ENCODE results near the gene GPRIN1.
"Not testable (repeated sequence)": the region's sequence is repeated elsewhere in the genome, so short reads cannot be mapped to it uniquely, and the experiment has no call there.

GPRIN1 gene

GRCh38 chr5:176624938-176625337 is 15.0 kb upstream of the GPRIN1 start:
- ATAC-seq (no peak), DNase-seq (no peak)

DNA sequence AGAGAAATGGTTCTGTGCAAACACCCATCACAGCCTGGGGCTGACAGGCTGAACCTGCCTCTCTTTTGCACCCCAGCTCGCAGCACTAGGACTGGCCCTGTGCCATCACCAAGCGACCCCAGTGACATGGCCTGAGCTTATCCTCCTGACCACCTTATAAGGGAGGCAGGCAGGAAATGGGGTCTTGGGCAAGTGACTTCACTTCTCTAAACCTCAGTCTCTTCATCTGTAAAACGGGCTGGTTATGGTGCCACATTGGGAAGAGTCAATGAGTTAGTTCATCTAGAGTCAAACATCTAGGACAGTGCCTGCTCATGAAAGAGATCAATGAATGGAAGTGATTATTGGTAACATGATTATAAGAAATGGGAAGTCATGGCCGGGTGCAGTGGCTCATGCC is 14.2 kb upstream of the GPRIN1 start:
- ATAC-seq: no peak
- DNase-seq: no peak

DNA sequence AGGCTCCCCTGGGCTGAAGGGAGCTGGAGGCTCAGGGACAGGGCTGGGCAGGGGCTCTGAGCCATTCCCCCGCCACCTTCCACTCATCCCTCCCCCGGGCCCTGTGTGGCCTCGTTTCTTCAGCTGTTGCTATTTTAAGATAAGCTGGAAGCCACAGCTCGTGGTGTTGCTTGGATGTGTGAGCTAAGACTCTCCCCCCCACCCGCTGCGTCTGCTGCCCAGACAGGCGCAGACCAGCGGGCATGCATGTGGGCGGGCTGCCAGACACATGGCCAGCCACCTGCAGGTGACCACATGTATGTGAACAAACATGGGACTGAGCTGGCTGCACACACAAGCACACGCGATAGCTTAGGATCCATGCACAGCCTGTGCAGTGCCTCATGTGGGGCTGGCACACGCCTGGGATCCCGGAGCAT is 11.7 kb upstream of the GPRIN1 start:
- DNase-seq (no peak), ATAC-seq (no peak)

DNA sequence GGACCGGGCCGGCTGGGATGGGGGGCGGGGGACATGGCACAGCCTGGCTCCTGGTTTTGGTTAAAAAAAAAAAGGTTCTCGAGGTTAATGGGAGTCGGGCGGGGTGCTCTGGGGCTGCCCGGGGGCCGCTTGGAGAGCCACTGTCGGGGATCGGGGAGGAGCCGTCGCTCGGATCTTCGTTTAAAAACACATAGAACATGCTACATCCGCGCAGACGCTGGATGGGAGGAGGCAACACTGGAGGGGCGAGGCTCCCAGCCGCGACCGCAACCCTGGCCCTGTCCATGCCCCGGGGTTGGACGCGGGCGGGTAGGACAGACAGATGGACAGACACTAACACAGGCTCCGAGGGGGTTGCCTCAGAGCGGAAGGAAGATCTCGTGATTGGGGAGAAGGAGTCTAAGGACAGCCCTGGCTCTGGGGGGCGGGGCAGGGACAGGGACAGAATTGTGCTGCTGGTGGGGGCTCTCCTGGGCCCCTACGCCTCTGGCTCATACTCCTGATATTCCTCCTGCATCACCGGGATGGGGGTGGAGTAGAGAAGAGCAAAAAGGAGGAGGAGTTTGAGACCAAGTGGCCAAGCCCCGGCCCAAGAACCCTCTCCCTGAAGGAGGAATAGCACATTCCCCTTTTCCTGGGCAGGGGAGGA is 10.5 kb upstream of the GPRIN1 start:
- no peak for ATAC-seq

DNA sequence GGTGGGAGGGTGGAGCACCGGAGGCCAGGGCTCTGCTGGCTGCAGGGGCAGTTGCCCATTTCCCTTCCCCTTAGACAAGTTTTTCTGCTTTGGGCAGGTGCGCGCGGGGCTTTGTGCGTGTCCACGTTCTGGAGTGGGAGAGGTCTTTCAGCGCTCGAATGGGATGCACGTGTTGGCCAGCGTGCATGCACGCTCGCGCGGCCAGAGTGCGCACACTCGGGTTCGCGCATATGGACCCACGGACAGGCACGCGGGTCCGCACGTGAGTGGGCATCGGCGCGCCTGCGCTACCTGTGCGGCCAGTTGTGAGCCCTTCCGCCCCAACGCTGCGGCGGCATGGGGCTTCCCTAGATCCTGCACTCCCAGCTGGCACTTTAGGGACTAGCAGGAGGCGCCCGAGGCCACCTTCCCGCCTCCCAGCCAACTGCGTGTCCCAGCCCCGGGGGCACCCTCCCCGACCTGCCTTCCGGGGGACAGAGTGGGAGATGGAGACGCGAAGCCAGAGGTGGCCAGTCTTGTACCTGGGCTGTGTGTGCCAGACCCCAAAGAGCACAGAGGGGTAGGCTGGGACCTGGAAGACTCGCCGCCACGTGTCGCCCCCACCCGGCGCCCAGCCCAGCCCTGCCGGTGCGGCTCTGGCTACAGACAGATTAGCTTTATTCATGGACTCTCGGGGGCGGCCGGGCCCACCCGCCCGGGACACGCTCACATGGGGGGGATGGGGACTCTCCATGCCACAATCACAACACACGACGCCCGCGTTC is 9.8 kb upstream of the GPRIN1 start:
- DNase-seq (no peak), ATAC-seq (no peak)

More for the DNA sequence above, 10.5 kb upstream of the GPRIN1 start:
- DNase-seq: no peak

- peak; percentile 97 for ATAC-seq
Observed at GRCh38 chr5:176619203-176619568, 9.2 kb upstream of the GPRIN1 start.

GRCh38 chr5:176618783-176619182 is 8.8 kb upstream of the GPRIN1 start:
- ATAC-seq (no peak), DNase-seq (no peak)

More at GRCh38 chr5:176619203-176619568, 9.2 kb upstream of the GPRIN1 start:
- DNase-seq: peak; percentile 90

- DNase-seq (no peak), ATAC-seq (no peak)
Observed at GRCh38 chr5:176616511-176616910, 6.6 kb upstream of the GPRIN1 start.

DNA sequence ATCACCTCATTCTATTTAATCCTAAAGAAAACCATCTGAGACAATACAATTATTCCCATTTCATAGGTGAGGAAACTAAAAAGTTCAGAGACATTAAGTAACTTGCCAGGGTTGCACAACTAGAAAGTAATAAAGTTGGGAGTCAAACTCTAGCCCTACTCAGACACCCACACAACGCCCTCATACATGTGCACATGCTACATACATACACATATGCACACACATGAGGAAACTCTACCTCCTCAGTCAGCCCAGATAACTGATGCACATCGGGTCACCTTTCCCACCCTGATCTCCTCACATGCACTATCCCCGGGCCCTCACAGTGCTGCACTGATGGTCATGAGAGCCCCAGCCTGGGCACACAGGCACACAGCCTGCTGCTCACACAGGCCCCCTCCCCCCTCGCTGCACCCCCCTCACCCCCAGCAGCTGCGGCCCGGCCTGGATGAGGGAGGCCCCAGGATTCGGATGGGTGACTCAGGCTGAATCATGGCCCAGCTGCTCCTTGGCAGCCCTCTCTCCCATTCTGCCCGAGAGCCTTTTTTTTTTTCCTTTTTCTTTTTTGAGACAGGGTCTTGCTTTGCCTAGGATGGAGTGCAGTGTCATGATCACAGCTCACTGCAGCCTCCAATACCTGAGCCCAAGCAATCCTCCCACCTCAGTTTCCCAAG is 5.0 kb upstream of the GPRIN1 start:
- DNase-seq: no peak
- ATAC-seq: no peak

DNA sequence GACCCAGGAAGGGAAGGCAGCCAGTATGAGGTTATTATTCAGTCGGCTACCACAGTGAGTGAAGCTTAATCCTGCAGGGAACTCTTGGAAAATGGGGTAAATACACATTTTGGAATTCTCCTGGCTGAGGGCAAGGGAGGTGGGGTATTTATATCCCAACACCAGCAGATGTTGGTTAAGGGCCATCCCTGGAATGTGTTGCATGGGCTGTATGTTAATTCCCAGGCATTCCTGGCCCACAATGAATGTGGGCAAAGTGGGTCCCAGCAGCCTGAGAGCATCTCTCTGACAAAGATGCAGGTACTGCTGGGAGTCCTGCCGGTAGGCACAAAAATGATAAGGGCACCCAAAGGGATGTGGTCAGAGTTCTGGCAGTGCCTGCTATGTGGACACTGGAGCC is 2.9 kb upstream of the GPRIN1 start:
- ATAC-seq: no peak

GRCh38 chr5:176612008-176612407 is 2.1 kb upstream of the GPRIN1 start:
- DNase-seq (no peak), ATAC-seq (no peak)

More for the DNA sequence above, 2.9 kb upstream of the GPRIN1 start:
- no peak for DNase-seq

GRCh38 chr5:176611435-176611834 is 1.5 kb upstream of the GPRIN1 start:
- DNase-seq (peak; percentile 72), ATAC-seq (no peak)

DNA sequence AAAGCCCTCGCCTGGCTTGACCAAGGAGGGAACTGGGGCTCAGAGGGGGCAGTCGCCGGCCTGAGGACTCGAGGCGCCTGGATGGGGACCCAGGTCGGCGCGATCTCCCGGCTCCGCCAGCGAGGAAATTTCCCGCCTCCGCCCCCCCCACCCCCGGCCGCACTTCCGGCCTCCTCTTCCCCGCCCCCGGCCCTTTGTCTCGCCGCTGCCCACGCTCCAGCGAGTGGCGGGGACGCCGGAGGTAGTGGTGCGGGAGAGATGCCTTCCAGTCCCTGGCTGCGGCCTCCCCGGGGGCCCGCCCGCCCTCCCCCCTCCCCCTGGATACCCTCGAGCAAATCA is 448 bp upstream of the GPRIN1 start:
- DNase-seq: no peak
- no peak for ATAC-seq

DNA sequence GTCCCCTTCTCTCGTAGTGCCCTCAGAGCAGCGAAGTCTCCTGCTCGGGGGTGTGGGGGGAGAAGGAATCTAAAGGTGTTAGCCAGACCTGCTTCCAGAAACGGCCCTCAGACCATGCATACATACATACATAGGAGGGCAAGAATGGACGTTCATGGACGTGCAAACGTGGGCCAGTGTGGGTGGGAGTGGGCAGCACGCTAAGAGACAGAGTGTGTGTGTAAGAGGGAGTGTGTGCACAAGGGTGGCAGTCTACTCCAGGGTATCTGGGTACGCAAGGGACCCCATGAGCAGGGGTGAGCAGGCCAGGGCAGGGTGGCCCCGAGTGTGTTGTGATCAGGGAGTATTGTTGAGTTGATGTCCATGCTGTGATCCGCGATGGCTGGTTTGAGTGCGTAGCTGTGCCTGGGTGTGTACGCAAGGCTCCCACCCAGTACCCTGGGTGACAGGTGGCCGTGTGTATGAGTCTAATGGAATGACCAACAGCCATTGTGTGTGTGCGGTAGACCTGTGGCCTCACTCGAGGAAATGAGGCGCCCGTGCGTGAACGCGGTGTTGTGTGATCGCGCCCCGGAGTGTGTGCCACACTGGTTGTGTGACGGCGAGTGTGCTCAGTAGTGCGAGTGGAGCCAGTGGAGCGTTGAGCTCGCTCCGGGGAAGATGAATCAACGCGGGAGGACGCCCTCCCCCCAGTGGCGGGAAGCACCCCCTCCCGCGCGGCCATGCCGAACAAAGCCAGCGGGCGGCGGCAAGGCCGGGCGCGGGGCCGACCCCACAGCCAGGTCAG is 826 bp downstream of the GPRIN1 start:
- DNase-seq (peak; percentile 34), ATAC-seq (peak; percentile 5)

DNA sequence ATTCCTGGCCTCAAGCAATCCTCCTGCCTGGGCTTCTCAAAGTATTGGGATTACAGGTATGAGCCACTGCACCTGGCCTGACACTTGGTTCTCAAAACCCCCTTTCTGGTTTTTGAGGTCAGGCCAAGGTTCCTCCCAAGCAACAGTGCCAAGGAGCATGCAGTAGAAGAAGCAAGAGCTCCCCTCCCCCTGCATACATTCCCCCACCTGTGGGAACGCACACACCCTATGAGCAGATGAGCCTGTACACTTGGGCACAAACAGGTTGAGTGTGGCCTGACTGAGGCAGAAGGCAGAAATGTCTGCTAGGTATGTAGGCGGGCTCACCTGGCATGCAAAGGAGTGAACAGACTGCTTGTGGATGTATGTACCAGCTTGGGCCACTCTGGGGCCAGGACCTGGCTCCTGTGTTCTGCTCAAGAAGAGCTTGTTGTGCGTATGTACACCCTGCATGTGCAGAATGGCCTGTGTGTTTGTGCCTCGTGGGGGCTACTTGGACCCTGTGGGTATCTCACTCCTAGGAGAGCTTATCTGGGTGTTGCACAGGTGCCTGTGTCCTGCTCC is 1.7 kb downstream of the GPRIN1 start:
- no peak for DNase-seq
- ATAC-seq: no peak

- DNase-seq (no peak), ATAC-seq (no peak)
Observed at GRCh38 chr5:176606875-176607274, 3.1 kb downstream of the GPRIN1 start.

GRCh38 chr5:176606032-176606431 is 3.9 kb downstream of the GPRIN1 start:
- DNase-seq (no peak), ATAC-seq (no peak)

DNA sequence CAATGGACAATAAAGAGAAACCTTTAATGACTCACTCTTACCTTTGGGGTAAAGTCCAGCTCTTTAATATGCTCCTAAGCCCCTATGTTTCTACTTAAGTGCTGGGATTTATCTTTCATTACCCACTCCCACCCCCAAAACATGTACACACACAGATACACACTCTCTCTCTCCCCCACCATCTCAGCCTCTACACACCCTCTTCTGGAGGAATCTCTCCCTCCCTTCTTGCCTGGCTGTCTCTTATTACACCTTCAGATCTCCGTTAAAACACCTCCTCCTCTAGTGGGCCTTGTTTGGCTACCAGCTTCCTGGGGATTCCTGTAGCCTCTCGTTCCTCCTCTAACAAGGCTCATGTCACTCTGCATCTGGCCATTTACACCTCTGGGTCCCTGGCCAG is 6.9 kb downstream of the GPRIN1 start:
- ATAC-seq (no peak), DNase-seq (no peak)

DNA sequence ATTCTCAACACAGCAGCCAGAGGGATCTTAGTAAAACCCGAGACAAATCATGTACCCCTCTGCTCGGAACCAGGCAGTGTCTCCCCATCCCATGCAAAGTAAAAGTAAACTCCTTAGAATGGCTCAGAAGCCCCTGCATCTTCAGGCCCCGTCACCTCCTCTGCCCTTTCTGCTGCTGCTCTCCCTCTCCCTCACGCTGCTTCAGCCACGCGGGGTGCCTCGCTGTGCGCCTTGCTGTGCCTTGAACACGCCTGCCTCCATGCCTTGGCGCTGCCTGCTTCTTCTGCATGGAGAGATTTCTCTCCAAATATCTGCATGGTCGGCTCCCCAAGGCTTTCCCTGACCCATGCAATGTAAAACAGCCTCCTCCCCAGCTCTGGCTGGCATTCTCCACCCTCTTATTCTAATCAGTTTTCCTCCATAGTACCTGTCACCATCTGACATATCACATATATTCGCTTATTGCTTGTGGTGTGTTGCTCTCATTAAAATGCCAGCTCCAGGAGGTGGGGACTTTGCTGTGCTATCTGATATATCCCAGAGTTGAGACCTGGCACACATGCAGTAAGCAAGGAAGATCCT is 8.0 kb downstream of the GPRIN1 start:
- ATAC-seq (no peak), DNase-seq (no peak)

DNA sequence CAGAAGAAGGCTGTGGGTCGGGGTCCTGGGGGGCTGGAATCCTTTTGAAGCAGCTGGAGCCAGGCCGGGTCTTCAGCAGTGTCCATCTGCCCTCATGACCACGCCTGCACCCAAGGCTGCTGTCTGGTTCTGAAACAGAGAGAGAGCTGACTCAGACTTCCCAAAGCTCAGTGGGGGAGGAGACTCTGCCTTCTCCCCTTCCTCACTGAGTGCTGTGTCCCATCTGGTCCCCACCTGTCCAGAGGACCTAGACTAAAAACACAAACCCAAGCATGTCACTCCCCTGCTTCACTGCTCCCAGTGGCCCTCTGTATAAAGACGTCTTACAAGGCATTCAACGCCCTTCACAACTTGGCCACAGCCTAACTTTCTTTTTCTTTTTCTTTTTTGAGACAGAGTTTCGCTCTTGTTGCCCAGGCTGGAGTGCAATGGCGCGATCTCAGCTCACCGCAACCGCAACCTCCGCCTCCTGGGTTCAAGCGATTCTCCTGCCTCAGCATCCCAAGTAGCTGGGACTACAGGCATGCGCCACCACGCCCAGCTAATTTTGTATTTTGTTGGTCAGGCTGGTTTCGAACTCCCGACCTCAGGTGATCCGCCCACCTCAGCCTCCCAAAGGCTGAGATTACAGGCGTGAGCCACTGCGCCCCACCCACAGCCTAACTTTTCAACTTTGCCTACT is 10.1 kb downstream of the GPRIN1 start:
- DNase-seq, ATAC-seq: not testable (repeated sequence)
